Measurements from ENCODE around the gene BASP1.

GRCh38 chr5:17308326-17309065, 91.1 kb downstream of the BASP1 start:
- TF ChIP-seq CTCF (IDR thresholded peaks at IDR 0.05), result no peak
- no peak for TF ChIP-seq POLR2A (IDR thresholded peaks at IDR 0.05)
- no peak for TF ChIP-seq POLR2AphosphoS5 (IDR thresholded peaks at IDR 0.05)
